ENCODE measurements around the gene TRRAP. TPM values are rescaled to one million over a fixed set of nuclear protein-coding genes. Genes with fewer than 3 reads are reported as not detected.

Gene TRRAP
- total RNA-seq, 1 experiment from 2014 or later: 55.4 TPM

- ChIA-PET CTCF (no interaction called here), POLR2A (no interaction called here)
- Histone ChIP-seq H3K9me3 (no peaks in the 10 kb centered on the region), H3K4me1 (no peaks in the 10 kb centered on the region), H3K36me3 (ENCODE audit: control insufficient read depth, insufficient read depth, low read length) (no peaks in the 10 kb centered on the region), H3K27me3 (replicated peaks; ENCODE audit: control insufficient read depth, insufficient read depth, low read length) (no peaks in the 10 kb centered on the region), H3K4me3 (ENCODE audit: low read depth, low read length) (no peak overlapping the region)
- no peak for DNase-seq
- Mint-ChIP-seq H3K9me3 (ENCODE audit: unreplicated experiment) (no peaks in the 10 kb centered on the region), H3K4me1 (ENCODE audit: low read depth, unreplicated experiment) (no peaks in the 10 kb centered on the region), H3K27me3 (ENCODE audit: insufficient read depth, unreplicated experiment) (no peaks in the 10 kb centered on the region), H3K27ac (ENCODE audit: unreplicated experiment) (no peak overlapping the region), H3K36me3 (ENCODE audit: insufficient read depth, unreplicated experiment) (peaks cover 9% of the 10 kb centered on the region), H3K4me3 (ENCODE audit: unreplicated experiment) (no peak overlapping the region)
- no TSS peak for BruUV-seq (replicated peaks)
- intact Hi-C loops (cut with micrococcal nuclease; ENCODE audit: unreplicated experiment): no loop called here
- no peak for TF ChIP-seq CTCF (IDR thresholded peaks at IDR 0.05; ENCODE audit: insufficient read depth in 1 of 2, low read depth in 1 of 2, low read length in 1 of 2, severe bottlenecking in 1 of 2, unreplicated experiment in 1 of 2)
These were observed 3.4 kb upstream of the TRRAP start for GRCh38 chr7:98874942-98875341.

- no peak overlapping the region for H3K27ac Mint-ChIP-seq (ENCODE audit: unreplicated experiment)
- CTCF ChIA-PET: no interaction called here
- intact Hi-C loops (cut with micrococcal nuclease; ENCODE audit: unreplicated experiment): no loop called here
- H3K36me3 Mint-ChIP-seq (ENCODE audit: insufficient read depth, unreplicated experiment): peaks cover 11% of the 10 kb centered on the region
- Histone ChIP-seq H3K27me3 (replicated peaks; ENCODE audit: control insufficient read depth, insufficient read depth, low read length) (no peaks in the 10 kb centered on the region), H3K9me3 (no peaks in the 10 kb centered on the region), H3K36me3 (ENCODE audit: control insufficient read depth, insufficient read depth, low read length) (no peaks in the 10 kb centered on the region), H3K4me1 (no peaks in the 10 kb centered on the region), H3K4me3 (ENCODE audit: low read depth, low read length) (no peak overlapping the region)
- no peaks in the 10 kb centered on the region for H3K4me1 Mint-ChIP-seq (ENCODE audit: low read depth, unreplicated experiment)
- H3K9me3 Mint-ChIP-seq (ENCODE audit: unreplicated experiment): no peaks in the 10 kb centered on the region
- H3K27me3 Mint-ChIP-seq (ENCODE audit: insufficient read depth, unreplicated experiment): no peaks in the 10 kb centered on the region
- no TSS peak for BruUV-seq (replicated peaks)
- POLR2A ChIA-PET: no interaction called here
- H3K4me3 Mint-ChIP-seq (ENCODE audit: unreplicated experiment): no peak overlapping the region
- TF ChIP-seq CTCF (IDR thresholded peaks at IDR 0.05; ENCODE audit: insufficient read depth in 1 of 2, low read depth in 1 of 2, low read length in 1 of 2, severe bottlenecking in 1 of 2, unreplicated experiment in 1 of 2): no peak
- DNase-seq: no peak
These were observed 2.8 kb upstream of the TRRAP start for GRCh38 chr7:98875501-98875900.

GRCh38 chr7:98877146-98877545 lies 1.2 kb upstream of the TRRAP start:
- Mint-ChIP-seq H3K27ac (ENCODE audit: unreplicated experiment) (no peak overlapping the region), H3K36me3 (ENCODE audit: insufficient read depth, unreplicated experiment) (peaks cover 19% of the 10 kb centered on the region), H3K27me3 (ENCODE audit: insufficient read depth, unreplicated experiment) (no peaks in the 10 kb centered on the region), H3K4me1 (ENCODE audit: low read depth, unreplicated experiment) (no peaks in the 10 kb centered on the region), H3K9me3 (ENCODE audit: unreplicated experiment) (no peaks in the 10 kb centered on the region), H3K4me3 (ENCODE audit: unreplicated experiment) (peak overlapping the region; percentile 86)
- intact Hi-C loops (cut with micrococcal nuclease; ENCODE audit: unreplicated experiment): no loop called here
- TF ChIP-seq CTCF (IDR thresholded peaks at IDR 0.05; ENCODE audit: insufficient read depth in 1 of 2, low read depth in 1 of 2, low read length in 1 of 2, severe bottlenecking in 1 of 2, unreplicated experiment in 1 of 2): no peak
- no TSS peak for BruUV-seq (replicated peaks)
- no peak overlapping the region for H3K4me3 ChIP-seq (ENCODE audit: low read depth, low read length)
- ChIA-PET CTCF (no interaction called here), POLR2A (no interaction called here)
- H3K36me3 ChIP-seq (ENCODE audit: control insufficient read depth, insufficient read depth, low read length): no peaks in the 10 kb centered on the region
- H3K27me3 ChIP-seq (replicated peaks; ENCODE audit: control insufficient read depth, insufficient read depth, low read length): no peaks in the 10 kb centered on the region
- H3K4me1 ChIP-seq: no peaks in the 10 kb centered on the region
- H3K9me3 ChIP-seq: no peaks in the 10 kb centered on the region
- no peak for DNase-seq
